GM19240 (cell line): ENCODE measurements around the gene ZNF775.

Source experiments
- DNase-seq: peaks from one replicate; pipeline ENCODE4 v3.0.0; 2011; ENCODE audit warnings: low spot score; ENCODE audit not compliant: insufficient read length

The ZNF775 gene

GRCh38 chr7:150435390-150436073 is 56.4 kb downstream of the ZNF775 start:
- DNase-seq, result peak; percentile 70

GRCh38 chr7:150439967-150440366 is 60.8 kb downstream of the ZNF775 start:
- DNase-seq, result no peak

- no peak for DNase-seq
Observed at GRCh38 chr7:150441524-150441923, 62.4 kb downstream of the ZNF775 start.

- no peak for DNase-seq
Observed at GRCh38 chr7:150442811-150443210, 63.7 kb downstream of the ZNF775 start.

- no peak for DNase-seq
Observed at GRCh38 chr7:150443793-150444540, 64.8 kb downstream of the ZNF775 start.

GRCh38 chr7:150444674-150445365 is 65.7 kb downstream of the ZNF775 start:
- no peak for DNase-seq

- no peak for DNase-seq
Observed at GRCh38 chr7:150446288-150446938, 67.3 kb downstream of the ZNF775 start.
